Measurements from ENCODE around the gene PDILT.

The PDILT gene

GRCh38 chr16:20310421-20311395, 93.8 kb downstream of the PDILT start:
- no peak for TF ChIP-seq CTCF (IDR thresholded peaks at IDR 0.05; ENCODE audit: borderline replicate concordance, control extremely low read depth, extremely low read depth, insufficient read depth, missing control alignments)
- no peak for DNase-seq (ENCODE audit: low spot score)
- in situ Hi-C loops (cut with MboI; ENCODE audit: low sequenced_read_pairs, unreplicated experiment) = no loop called here

- TF ChIP-seq CTCF (IDR thresholded peaks at IDR 0.05; ENCODE audit: borderline replicate concordance, control extremely low read depth, extremely low read depth, insufficient read depth, missing control alignments) = no peak
- DNase-seq (ENCODE audit: low spot score) = no peak
- in situ Hi-C loops (cut with MboI; ENCODE audit: low sequenced_read_pairs, unreplicated experiment) = loop anchor here (10.0 kb wide), 1 partner anchor 405 kb away; no protein-coding TSS in a partner anchor
Observed at GRCh38 chr16:20309786-20310185, 94.8 kb downstream of the PDILT start.

All from GM13976 (cell line).